Activated T-cell treated with anti-CD3 and anti-CD28 coated beads, Interleukin-2, amount 50 U/mL, for 4 hours (primary cell): Measurements from ENCODE around the gene WTIP. TPM values are rescaled to one million over a fixed set of nuclear protein-coding genes. Genes with fewer than 3 reads are reported as not detected.
"Not testable (repeated sequence)": the region's sequence is repeated elsewhere in the genome, so short reads cannot be mapped to it uniquely, and the experiment has no call there.

Source experiments
- ATAC-seq, 2 donors: fragments of 200-7000 bp; cut with Tn5 transposase; one replicate each; pipeline ENCODE4 v1.10.0; 2021
- DNase-seq: peaks from one replicate; pipeline ENCODE4 v3.0.0-alpha.2; 2020
- H3K27me3 Mint-ChIP-seq: one replicate; pipeline ENCODE4 v1.8.0; 2021; ENCODE audit warnings: low read depth, mixed read lengths
- H3K36me3 Mint-ChIP-seq: one replicate; pipeline ENCODE4 v1.8.0; 2022; ENCODE audit warnings: mixed read lengths; ENCODE audit not compliant: insufficient read depth
- H3K4me1 Mint-ChIP-seq: one replicate; pipeline ENCODE4 v1.8.0; 2021; ENCODE audit warnings: low read depth, mixed read lengths
- H3K4me3 Mint-ChIP-seq: one replicate; pipeline ENCODE4 v1.8.0; 2021; ENCODE audit warnings: mild to moderate bottlenecking, moderate library complexity, mixed read lengths
- H3K9me3 Mint-ChIP-seq: one replicate; pipeline ENCODE4 v1.8.0; 2021; ENCODE audit warnings: mixed read lengths
- total RNA-seq, 3 donors: library from RNA; stranded (reverse); gene quantifications; one replicate each; pipeline ENCODE4 v1.2.1, GENCODE V29; 2021

Gene WTIP
- under 1 TPM; 0.38 to 0.98 (median 0.63) TPM for total RNA-seq

GRCh38 chr19:34480971-34481841, at the start of gene WTIP:
WTIP (plus strand) TSS chr19:34481758; CDS start chr19:34481975, 217 bp downstream.
- DNase-seq (no peak), ATAC-seq (no peak)
- Mint-ChIP-seq H3K4me1 (peaks cover 8% of the 10 kb centered on the region), H3K27me3 (peaks cover 51% of the 10 kb centered on the region), H3K9me3 (no peaks in the 10 kb centered on the region), H3K4me3 (no peak within 1 kb of the TSS), H3K36me3 (no peaks in the 10 kb centered on the region)

DNA sequence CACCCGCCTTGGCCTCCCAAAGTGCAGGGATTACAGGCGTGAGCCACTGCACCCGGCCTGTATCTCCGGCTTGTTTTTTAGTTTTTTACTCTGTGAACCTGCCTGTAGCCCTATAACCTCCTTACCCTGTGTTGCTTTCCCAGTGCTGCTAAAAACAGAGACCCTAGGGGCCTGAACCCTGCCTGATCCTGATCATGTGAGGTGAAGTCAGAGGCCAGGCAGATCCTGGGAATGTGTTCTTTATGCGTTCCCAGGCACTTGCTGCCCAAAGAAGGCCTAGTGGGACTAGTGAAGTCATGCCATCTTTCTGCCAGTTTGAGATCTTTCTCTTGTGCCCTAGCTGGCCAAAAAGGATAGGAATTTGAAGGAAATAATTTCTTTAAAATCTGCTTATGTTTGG, 48.8 kb upstream of the WTIP start:
- H3K9me3 Mint-ChIP-seq, result no peaks in the 10 kb centered on the region
- H3K4me3 Mint-ChIP-seq, result no peak overlapping the region
- ATAC-seq (no peak), DNase-seq (no peak)
- H3K27me3 Mint-ChIP-seq, result no peaks in the 10 kb centered on the region
- H3K36me3 Mint-ChIP-seq, result peaks cover 25% of the 10 kb centered on the region
- peaks cover 30% of the 10 kb centered on the region for H3K4me1 Mint-ChIP-seq

DNA sequence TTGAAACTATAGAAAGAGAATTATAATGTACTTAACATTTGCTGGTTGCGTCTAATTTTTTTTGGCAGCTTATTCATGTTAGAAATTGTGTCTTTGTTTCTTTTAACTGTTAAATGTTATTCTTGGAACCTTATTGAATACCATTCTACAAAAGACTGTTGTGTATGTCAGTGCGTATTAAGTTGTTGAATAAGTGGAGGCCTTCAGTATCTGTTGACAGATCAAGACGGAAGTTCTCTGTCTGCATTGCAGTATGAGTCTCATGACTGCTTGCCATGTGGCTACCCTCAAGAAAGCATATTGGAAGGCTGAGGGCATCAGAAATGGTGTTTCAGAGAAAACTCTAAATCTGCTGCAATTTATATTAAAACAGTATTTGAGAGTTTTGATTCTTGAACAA, 44.8 kb upstream of the WTIP start:
- no peaks in the 10 kb centered on the region for H3K9me3 Mint-ChIP-seq
- no peak overlapping the region for H3K4me3 Mint-ChIP-seq
- no peak for DNase-seq
- no peak for ATAC-seq
- peaks cover 9% of the 10 kb centered on the region for H3K4me1 Mint-ChIP-seq
- H3K36me3 Mint-ChIP-seq, result peaks cover 30% of the 10 kb centered on the region
- H3K27me3 Mint-ChIP-seq, result no peaks in the 10 kb centered on the region

DNA sequence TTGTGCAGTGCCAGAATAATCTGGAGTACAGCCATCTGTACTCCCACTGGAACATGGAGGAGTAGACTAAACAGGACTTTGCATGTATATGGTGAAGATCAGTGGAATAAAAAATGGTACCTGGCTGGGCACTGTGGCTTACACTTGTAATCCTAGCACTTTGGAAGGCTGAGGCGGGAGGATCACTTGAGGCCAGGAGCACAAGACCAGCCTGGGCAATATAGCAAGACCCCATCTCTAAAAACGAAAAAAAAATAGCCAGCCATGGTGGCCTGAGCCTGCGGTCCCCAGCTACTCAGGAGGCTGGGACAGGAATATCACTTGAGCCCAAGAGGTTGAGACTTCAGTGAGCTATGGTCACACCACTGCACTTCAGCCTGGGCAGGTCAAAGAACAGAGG, 33.4 kb upstream of the WTIP start:
- no peaks in the 10 kb centered on the region for H3K27me3 Mint-ChIP-seq
- DNase-seq (no peak), ATAC-seq (no peak)
- H3K9me3 Mint-ChIP-seq, result no peaks in the 10 kb centered on the region
- H3K36me3 Mint-ChIP-seq, result peaks cover 55% of the 10 kb centered on the region
- H3K4me3 Mint-ChIP-seq, result no peak overlapping the region
- H3K4me1 Mint-ChIP-seq, result no peaks in the 10 kb centered on the region

DNA sequence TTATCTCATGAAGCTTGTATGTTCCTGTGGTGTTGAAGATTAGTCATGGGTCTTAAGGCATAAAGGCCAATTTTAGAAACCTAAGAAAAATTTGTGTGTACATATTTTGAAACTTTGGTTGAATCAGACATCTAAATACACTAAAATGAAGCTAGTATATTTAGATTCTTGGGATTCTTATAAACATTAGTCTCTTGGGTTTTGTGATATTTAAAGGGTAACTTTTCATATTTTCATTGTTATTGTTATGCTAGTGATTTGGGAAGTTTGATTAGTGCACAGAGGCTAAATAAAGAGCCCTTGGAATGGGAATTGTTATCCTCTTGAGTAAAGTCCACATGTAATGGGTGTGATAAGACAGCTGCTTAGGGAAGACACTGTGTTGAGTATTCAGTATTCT, 28.8 kb upstream of the WTIP start:
- H3K36me3 Mint-ChIP-seq, result peaks cover 36% of the 10 kb centered on the region
- peaks cover 4% of the 10 kb centered on the region for H3K4me1 Mint-ChIP-seq
- H3K9me3 Mint-ChIP-seq, result no peaks in the 10 kb centered on the region
- H3K4me3 Mint-ChIP-seq, result no peak overlapping the region
- ATAC-seq (no peak), DNase-seq (no peak)
- H3K27me3 Mint-ChIP-seq, result no peaks in the 10 kb centered on the region

GRCh38 chr19:34454091-34454490, 27.5 kb upstream of the WTIP start:
- H3K27me3 Mint-ChIP-seq, result no peaks in the 10 kb centered on the region
- no peaks in the 10 kb centered on the region for H3K9me3 Mint-ChIP-seq
- no peak for ATAC-seq
- no peak for DNase-seq
- peaks cover 40% of the 10 kb centered on the region for H3K36me3 Mint-ChIP-seq
- peaks cover 4% of the 10 kb centered on the region for H3K4me1 Mint-ChIP-seq
- no peak overlapping the region for H3K4me3 Mint-ChIP-seq

DNA sequence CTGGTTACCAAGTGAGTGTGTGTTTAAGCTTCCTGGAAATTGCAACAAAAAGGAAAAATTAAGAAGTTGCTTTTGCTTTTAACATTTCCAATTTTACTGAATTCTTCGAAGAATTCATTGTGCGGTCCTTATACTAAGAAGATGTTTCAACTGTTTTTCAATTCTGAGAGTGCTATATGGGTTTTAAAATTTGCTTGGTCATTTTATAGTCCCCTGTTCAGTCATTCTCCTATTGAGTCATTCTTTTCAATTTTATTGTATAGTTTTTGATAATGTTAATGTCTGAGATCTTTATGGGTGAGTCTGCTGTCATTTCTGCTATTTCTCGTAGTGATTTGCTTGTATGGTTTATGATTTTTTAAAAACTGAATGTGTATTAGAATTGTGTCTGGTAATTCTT, 26.9 kb upstream of the WTIP start:
- Mint-ChIP-seq H3K4me3 (no peak overlapping the region), H3K4me1 (peaks cover 6% of the 10 kb centered on the region), H3K36me3 (peaks cover 42% of the 10 kb centered on the region), H3K9me3 (no peaks in the 10 kb centered on the region), H3K27me3 (no peaks in the 10 kb centered on the region)
- DNase-seq (no peak), ATAC-seq (no peak)

DNA sequence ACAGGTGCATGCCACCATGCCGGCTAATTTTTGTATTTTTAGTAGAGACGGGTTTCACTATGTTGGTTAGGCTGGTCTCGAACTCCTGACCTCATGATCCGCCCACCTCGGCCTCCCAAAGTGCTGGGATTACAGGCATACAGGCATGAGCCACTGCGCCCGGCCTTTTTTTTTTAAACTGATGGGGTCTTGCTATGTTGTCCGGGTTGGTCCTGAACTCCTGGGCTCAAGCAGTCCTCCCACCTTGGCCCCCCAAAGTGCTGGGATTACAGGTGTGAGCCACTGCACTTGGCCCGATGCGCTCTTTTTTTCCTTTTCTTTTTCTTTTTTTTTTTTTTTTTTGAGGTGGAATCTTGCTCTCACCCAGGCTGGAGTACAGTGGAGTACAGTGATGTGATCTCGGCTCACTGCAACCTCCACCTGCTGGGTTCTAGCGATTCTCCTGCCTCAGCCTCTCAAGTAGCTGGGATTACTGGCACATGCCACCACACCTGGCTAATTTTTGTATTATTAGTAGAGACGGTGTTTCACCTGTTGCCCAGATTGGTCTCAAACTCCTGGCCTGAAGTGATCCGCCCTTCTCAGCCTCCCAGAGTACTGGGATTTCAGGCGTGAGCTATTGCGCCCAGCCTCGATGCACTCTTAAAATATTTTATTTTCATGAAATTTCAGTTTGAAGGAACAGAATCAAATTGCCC, 25.6 kb upstream of the WTIP start:
- not testable (repeated sequence) for H3K4me1 Mint-ChIP-seq, H3K27me3 Mint-ChIP-seq, DNase-seq, H3K4me3 Mint-ChIP-seq, ATAC-seq, H3K9me3 Mint-ChIP-seq
- peaks cover 47% of the 10 kb centered on the region for H3K36me3 Mint-ChIP-seq

DNA sequence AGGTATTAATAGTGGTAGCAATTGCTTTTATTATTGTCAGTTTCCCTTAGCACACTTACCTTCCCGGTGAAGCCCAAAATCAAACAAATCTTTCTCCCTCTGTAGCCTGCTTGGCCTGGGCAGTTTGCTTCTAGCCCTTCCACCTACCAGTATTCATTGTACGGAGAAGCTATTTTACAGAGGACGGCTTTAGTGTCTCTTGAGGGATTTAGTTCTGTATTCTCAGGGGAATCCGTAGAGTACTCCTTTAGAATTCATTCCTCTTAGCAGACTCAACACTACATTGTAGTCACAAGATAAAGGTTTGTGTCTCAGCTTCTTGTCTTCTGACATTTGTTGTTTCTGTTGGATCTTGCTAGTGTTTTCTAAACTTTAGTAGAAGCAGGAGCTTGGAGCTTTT, 24.1 kb upstream of the WTIP start:
- Mint-ChIP-seq H3K36me3 (peaks cover 57% of the 10 kb centered on the region), H3K9me3 (no peaks in the 10 kb centered on the region), H3K4me3 (no peak overlapping the region), H3K4me1 (peaks cover 14% of the 10 kb centered on the region), H3K27me3 (no peaks in the 10 kb centered on the region)
- no peak for DNase-seq
- no peak for ATAC-seq

DNA sequence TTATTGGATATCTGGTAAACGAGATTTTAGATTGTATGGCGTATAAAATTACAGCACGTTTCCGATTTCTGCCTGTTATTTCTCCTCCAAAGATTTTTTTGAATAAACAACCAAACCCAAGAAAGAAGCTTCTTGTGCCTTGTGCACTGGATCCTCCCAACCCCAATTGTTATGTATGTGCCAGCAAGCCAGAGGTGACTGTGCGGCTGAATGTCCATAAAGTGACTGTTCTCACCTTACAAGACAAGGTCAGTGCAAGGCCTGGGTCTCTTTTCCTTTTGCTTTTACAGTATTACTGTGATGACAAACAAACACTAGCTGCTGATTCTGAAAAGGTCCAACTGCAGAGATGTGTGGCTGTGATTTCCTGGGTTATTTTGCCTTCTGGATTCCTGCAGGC, 22.9 kb upstream of the WTIP start:
- DNase-seq (no peak), ATAC-seq (no peak)
- H3K4me1 Mint-ChIP-seq, result peaks cover 14% of the 10 kb centered on the region
- peaks cover 57% of the 10 kb centered on the region for H3K36me3 Mint-ChIP-seq
- no peak overlapping the region for H3K4me3 Mint-ChIP-seq
- no peaks in the 10 kb centered on the region for H3K9me3 Mint-ChIP-seq
- H3K27me3 Mint-ChIP-seq, result no peaks in the 10 kb centered on the region

GRCh38 chr19:34459614-34460013, 21.9 kb upstream of the WTIP start:
- DNase-seq (no peak), ATAC-seq (no peak)
- no peaks in the 10 kb centered on the region for H3K27me3 Mint-ChIP-seq
- H3K4me1 Mint-ChIP-seq, result peaks cover 12% of the 10 kb centered on the region
- H3K4me3 Mint-ChIP-seq, result no peak overlapping the region
- H3K9me3 Mint-ChIP-seq, result no peaks in the 10 kb centered on the region
- H3K36me3 Mint-ChIP-seq, result peaks cover 57% of the 10 kb centered on the region

GRCh38 chr19:34461375-34462100, 20.0 kb upstream of the WTIP start:
- H3K27me3 Mint-ChIP-seq, result no peaks in the 10 kb centered on the region
- peaks cover 9% of the 10 kb centered on the region for H3K4me1 Mint-ChIP-seq
- no peak for DNase-seq
- no peak for ATAC-seq
- H3K9me3 Mint-ChIP-seq, result no peaks in the 10 kb centered on the region
- H3K36me3 Mint-ChIP-seq, result peaks cover 61% of the 10 kb centered on the region
- no peak overlapping the region for H3K4me3 Mint-ChIP-seq

- DNase-seq, H3K27me3 Mint-ChIP-seq, H3K4me1 Mint-ChIP-seq, ATAC-seq, H3K4me3 Mint-ChIP-seq, H3K9me3 Mint-ChIP-seq: not testable (repeated sequence)
- peaks cover 58% of the 10 kb centered on the region for H3K36me3 Mint-ChIP-seq
These were observed 16.8 kb upstream of the WTIP start for GRCh38 chr19:34464785-34465184.

DNA sequence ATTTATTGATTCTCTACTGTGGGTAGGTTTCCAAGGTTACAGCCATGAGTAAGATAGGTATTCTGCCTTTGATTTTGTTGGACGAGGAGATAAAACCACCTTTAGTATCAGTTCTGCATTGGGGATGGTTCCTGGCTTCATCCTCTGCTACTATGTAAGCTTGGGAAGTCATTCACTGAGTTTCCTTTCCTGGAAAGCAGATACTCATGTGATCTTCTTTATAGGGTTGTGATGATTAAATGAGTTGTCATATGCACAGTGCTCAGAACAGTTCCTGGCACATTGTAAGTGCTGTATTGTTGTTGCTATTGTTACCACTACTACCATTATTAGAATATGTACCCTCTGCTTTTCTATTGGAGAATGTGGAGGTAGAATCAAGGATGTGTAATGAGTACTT, 13.1 kb upstream of the WTIP start:
- Mint-ChIP-seq H3K4me1 (no peaks in the 10 kb centered on the region), H3K27me3 (no peaks in the 10 kb centered on the region), H3K4me3 (no peak overlapping the region), H3K36me3 (peaks cover 52% of the 10 kb centered on the region), H3K9me3 (no peaks in the 10 kb centered on the region)
- DNase-seq (no peak), ATAC-seq (no peak)
